H1 (cell line): Measurements from ENCODE around the gene OR2L13. TPM values are rescaled to one million over a fixed set of nuclear protein-coding genes. Genes with fewer than 3 reads are reported as not detected.

Experiments
- CTCF ChIA-PET: fragments of 300-600 bp; sonication (Branson Sonifier 250); formaldehyde crosslinking; loops from one replicate; lab custom pipeline; 2021; ENCODE audit not compliant: partially characterized antibody; lab: Charles Lee
- POLR2A ChIA-PET: fragments of 300-600 bp; sonication (Branson Sonifier 250); formaldehyde crosslinking; loops from one replicate; lab custom pipeline; 2021; ENCODE audit warnings: inconsistent platforms; ENCODE audit not compliant: partially characterized antibody; lab: Charles Lee
- DNase-seq, 2 experiments: peaks; one replicate each; pipeline versions ENCODE4 v3.0.0 to v3.0.0-alpha.2; 2010 to 2022; ENCODE audit warnings: low spot score in 2 of 2, low read depth in 1 of 2, mixed read lengths in 1 of 2
- FAIRE-seq: peaks from 2 replicates; lab custom pipeline; 2011; peaks lifted over from hg19 to GRCh38; lab: Jason Lieb, UNC
- H2AFZ ChIP-seq: 2 replicates; pipeline ENCODE4 v1.8.1; 2012; ENCODE audit warnings: low read length, inconsistent platforms
- H2AK5ac ChIP-seq: 2 replicates; pipeline ENCODE4 v1.6.1; 2013; ENCODE audit warnings: low read depth, low read length
- H2BK120ac ChIP-seq: replicated peaks from 2 replicates; pipeline ENCODE3; 2013; ENCODE audit warnings: low read depth, low read length, inconsistent platforms
- H2BK12ac ChIP-seq: 2 replicates; pipeline ENCODE4 v1.6.1; 2013; ENCODE audit warnings: low read depth, low read length
- H2BK15ac ChIP-seq: 2 replicates; pipeline ENCODE4 v1.6.1; 2013; ENCODE audit warnings: low read length
- H2BK20ac ChIP-seq: 2 replicates; pipeline ENCODE4 v1.6.1; 2013; ENCODE audit warnings: low read length
- H2BK5ac ChIP-seq: 2 replicates; pipeline ENCODE4 v1.6.1; 2013; ENCODE audit warnings: low read depth, low read length
- H3K14ac ChIP-seq: 2 replicates; pipeline ENCODE4 v1.6.1; 2013; ENCODE audit warnings: inconsistent platforms; ENCODE audit not compliant: insufficient read length
- H3K18ac ChIP-seq: 2 replicates; pipeline ENCODE4 v1.6.1; 2013; ENCODE audit warnings: low read length; ENCODE audit errors: extremely low read depth
- H3K23ac ChIP-seq: 2 replicates; pipeline ENCODE4 v1.6.1; 2013; ENCODE audit warnings: inconsistent platforms; ENCODE audit not compliant: insufficient read length
- H3K23me2 ChIP-seq: 2 replicates; pipeline ENCODE4 v1.6.1; 2013; ENCODE audit warnings: low read depth, low read length
- H3K27ac ChIP-seq: 2 replicates; pipeline ENCODE4 v1.6.1; 2011; ENCODE audit warnings: low read depth, low read length, inconsistent platforms
- H3K27me3 ChIP-seq, 4 experiments: replicated peaks in 1 of 4; 1 replicate in 1 of 4; 2 replicates in 3 of 4; pipeline versions ENCODE4 v1.6.1 to v1.8.1; 2011 to 2013; ENCODE audit warnings: low read length in 3 of 4, mild to moderate bottlenecking in 3 of 4, inconsistent platforms in 2 of 4, mixed read lengths in 2 of 4, moderate library complexity in 1 of 4; ENCODE audit not compliant: control insufficient read depth in 3 of 4, insufficient read depth in 3 of 4; ENCODE audit errors: extremely low read depth in 1 of 4
- H3K36me3 ChIP-seq, 4 experiments: 2 replicates each; pipeline versions ENCODE4 v1.6.1 to v1.8.1; 2011 to 2013; ENCODE audit warnings: mild to moderate bottlenecking in 4 of 4, low read length in 3 of 4, moderate library complexity in 2 of 4, control low read depth in 1 of 4, inconsistent platforms in 1 of 4; ENCODE audit not compliant: insufficient read depth in 4 of 4, control insufficient read depth in 2 of 4
- H3K4ac ChIP-seq: replicated peaks from 2 replicates; pipeline ENCODE3; 2013; ENCODE audit warnings: low read length, low read depth, mixed read lengths, inconsistent platforms; ENCODE audit not compliant: insufficient read length
- H3K4me1 ChIP-seq, 4 experiments: replicated peaks in 1 of 4; 1 replicate in 1 of 4; 2 replicates in 3 of 4; pipeline versions ENCODE4 v1.6.1 to v1.8.1; 2011 to 2013; ENCODE audit warnings: low read length in 3 of 4, inconsistent platforms in 2 of 4, mixed read lengths in 1 of 4; ENCODE audit not compliant: insufficient read depth in 4 of 4, control insufficient read depth in 3 of 4
- H3K4me2 ChIP-seq, 2 experiments: 2 replicates each; pipeline versions ENCODE4 v1.6.1 to v1.8.1; 2011 to 2013; ENCODE audit warnings: low read depth in 2 of 2, low read length in 2 of 2, control low read depth in 1 of 2, inconsistent platforms in 1 of 2, mild to moderate bottlenecking in 1 of 2; ENCODE audit not compliant: insufficient read depth in 1 of 2
- H3K4me3 ChIP-seq, 4 experiments: fragments of 200-600, 300-600 bp in 1 of 4; sonication (generic), shearing (Covaris generic), sonication (Bioruptor Twin) in 1 of 4; 2 replicates each; pipeline versions ENCODE4 v1.5.1 to v1.8.1; 2011 to 2016; ENCODE audit warnings: low read length in 4 of 4, low read depth in 3 of 4, control low read depth in 2 of 4, inconsistent platforms in 2 of 4, mild to moderate bottlenecking in 2 of 4, mixed read lengths in 1 of 4, moderate library complexity in 1 of 4; ENCODE audit not compliant: insufficient read depth in 2 of 4; ENCODE audit errors: extremely low read depth in 1 of 4
- H3K56ac ChIP-seq: replicated peaks from 2 replicates; pipeline ENCODE3; 2013; ENCODE audit warnings: low read depth, mild to moderate bottlenecking, mixed read lengths, low read length, inconsistent platforms; ENCODE audit not compliant: insufficient read length
- H3K79me1 ChIP-seq: 2 replicates; pipeline ENCODE4 v1.6.1; 2013; ENCODE audit warnings: low read depth, low read length, control low read depth
- H3K79me2 ChIP-seq, 2 experiments: 2 replicates each; pipeline versions ENCODE4 v1.6.1 to v1.8.1; 2012 to 2013; ENCODE audit warnings: low read length in 2 of 2, mild to moderate bottlenecking in 2 of 2, inconsistent platforms in 1 of 2; ENCODE audit not compliant: insufficient read depth in 2 of 2, control insufficient read depth in 1 of 2
- H3K9ac ChIP-seq, 4 experiments: replicated peaks in 1 of 4; 1 replicate in 1 of 4; 2 replicates in 3 of 4; pipeline versions ENCODE4 v1.6.1 to v1.8.1; 2011 to 2013; ENCODE audit warnings: low read depth in 3 of 4, low read length in 3 of 4, control low read depth in 2 of 4, mild to moderate bottlenecking in 2 of 4, moderate library complexity in 2 of 4, inconsistent platforms in 1 of 4; ENCODE audit errors: extremely low read depth in 1 of 4
- H3K9me3 ChIP-seq, 2 experiments: 2 replicates each; pipeline versions ENCODE4 v1.6.1 to v1.8.1; 2012 to 2013; ENCODE audit warnings: mild to moderate bottlenecking in 2 of 2, moderate library complexity in 2 of 2, control low read depth in 1 of 2, inconsistent platforms in 1 of 2, low read depth in 1 of 2, low read length in 1 of 2, mixed read lengths in 1 of 2; ENCODE audit not compliant: insufficient read depth in 2 of 2
- H4K20me1 ChIP-seq, 2 experiments: replicated peaks in 1 of 2; 2 replicates each; pipeline versions ENCODE3 to v1.8.1; 2011 to 2013; ENCODE audit warnings: inconsistent platforms in 2 of 2, low read length in 2 of 2, mild to moderate bottlenecking in 1 of 2; ENCODE audit not compliant: insufficient read depth in 2 of 2, control insufficient read depth in 1 of 2
- H4K5ac ChIP-seq: 2 replicates; pipeline ENCODE4 v1.6.1; 2013; ENCODE audit warnings: low read length, low read depth, mixed read lengths, inconsistent platforms; ENCODE audit not compliant: insufficient read length
- H4K8ac ChIP-seq: 2 replicates; pipeline ENCODE4 v1.8.0; 2013; ENCODE audit warnings: mild to moderate bottlenecking, moderate library complexity, low read length, inconsistent platforms; ENCODE audit not compliant: insufficient read depth; ENCODE audit errors: extremely low read depth
- H4K91ac ChIP-seq: replicated peaks from 2 replicates; pipeline ENCODE3; 2013; ENCODE audit warnings: low read length, mixed read lengths, inconsistent platforms; ENCODE audit not compliant: insufficient read length
- ATF2 ChIP-seq: IDR thresholded peaks from 2 replicates; pipeline ENCODE4 v1.6.1; 2012; ENCODE audit warnings: low read length, inconsistent platforms
- CREB1 ChIP-seq: IDR thresholded peaks from 2 replicates; pipeline ENCODE4 v1.6.1; 2012; ENCODE audit warnings: inconsistent platforms
- JUN ChIP-seq: IDR thresholded peaks from 2 replicates; pipeline ENCODE4 v1.6.1; 2011; ENCODE audit warnings: low read depth, mild to moderate bottlenecking, improper control_type of control experiment, low read length
- KDM1A ChIP-seq: fragments of 200-600, 300-600 bp; sonication (generic); IDR thresholded peaks from 2 replicates; pipeline ENCODE4 v1.7.1; 2016; ENCODE audit warnings: mild to moderate bottlenecking, low read length, borderline replicate concordance
- KDM5A ChIP-seq: fragments of 200-600 bp; IDR thresholded peaks from 2 replicates; pipeline ENCODE4 v1.7.1; 2012; ENCODE audit warnings: mild to moderate bottlenecking, low read length, inconsistent platforms, mixed read lengths
- POU5F1 ChIP-seq: IDR thresholded peaks from 2 replicates; pipeline ENCODE4 v1.6.1; 2011; ENCODE audit warnings: low read depth, mild to moderate bottlenecking, low read length, moderate library complexity
- RAD21 ChIP-seq, 2 experiments: IDR thresholded peaks in 1 of 2; conservative IDR thresholded peaks in 1 of 2; 2 replicates each; pipeline ENCODE4 v1.6.1; 2011; ENCODE audit warnings: low read depth in 2 of 2, low read length in 2 of 2, improper control_type of control experiment in 1 of 2, inconsistent platforms in 1 of 2, mild to moderate bottlenecking in 1 of 2, moderate library complexity in 1 of 2
- RXRA ChIP-seq: IDR thresholded peaks from 2 replicates; pipeline ENCODE4 v1.6.1; 2011; ENCODE audit warnings: low read depth, mild to moderate bottlenecking, low read length, moderate library complexity; ENCODE audit not compliant: insufficient read depth
- SUZ12 ChIP-seq: fragments of 200-600 bp; sonication (generic); IDR thresholded peaks from 2 replicates; pipeline ENCODE4 v1.6.1; 2012; ENCODE audit warnings: mild to moderate bottlenecking, inconsistent platforms, low read length, moderate library complexity, mixed read lengths
- TCF12 ChIP-seq: IDR thresholded peaks from 2 replicates; pipeline ENCODE4 v1.6.1; 2011; ENCODE audit warnings: low read depth, mild to moderate bottlenecking, low read length
- TEAD4 ChIP-seq: IDR thresholded peaks from 2 replicates; pipeline ENCODE4 v1.6.1; 2012; ENCODE audit warnings: low read depth, low read length, inconsistent platforms, mixed read lengths
- YY1 ChIP-seq: IDR thresholded peaks from 2 replicates; pipeline ENCODE4 v1.6.1; 2011; ENCODE audit warnings: low read depth, mild to moderate bottlenecking, low read length
- WGBS, 2 experiments: shearing (Covaris generic) in 1 of 2; methylation state at CpG; one replicate each; pipeline versions ENCODE4 v1.1.6 to v1.1.7; 2013 to 2015; ENCODE audit warnings: low lambda C conversion rate in 2 of 2, mixed read lengths in 2 of 2, inconsistent platforms in 1 of 2, low coverage in 1 of 2, missing lambda C conversion rate in 1 of 2; ENCODE audit not compliant: insufficient replicate concordance in 2 of 2, insufficient coverage in 1 of 2, insufficient read length in 1 of 2; ENCODE audit errors: extremely low coverage in 1 of 2, missing lambda C conversion rate in 1 of 2; 5-methylcytosine and 5-hydroxymethylcytosine counted together
- polyA plus RNA-seq, 7 experiments: library from polyadenylated mRNA; depleted of rRNA in 3 of 7; stranded (reverse) in 5 of 7; unstranded in 2 of 7; fragments of >200 nt in 5 of 7; fragments of 200-250 nt in 2 of 7; gene quantifications; 1 replicate in 5 of 7; 2 replicates in 1 of 7; 4 replicates in 1 of 7; pipeline versions ENCODE4 v1.2.1 to v1.2.3, GENCODE V29; 2011 to 2013; ENCODE audit warnings: missing spikeins in 2 of 7, mixed read lengths in 2 of 7
- total RNA-seq: library from RNA; stranded (reverse); fragmentation: NEBNext Ultra II Directional; extraction: Animal tissue kit (Norgen Biotek cat#: 25700); gene quantifications from 2 replicates; pipeline ENCODE4 v1.2.1, GENCODE V29; 2021

The OR2L13 gene
- total and polyA plus RNA-seq, 2 of the 8 experiments (the other 6 are each of a cell fraction or from before 2014, with no cell fraction given), result not detected

GRCh38 chr1:248111157-248111556 is 16.2 kb downstream of the OR2L13 start:
- Histone ChIP-seq H3K9me3 (peaks cover 62 to 64% of the 10 kb centered on the region in 2 experiments), H2BK5ac (no peak overlapping the region), H3K36me3 (no peaks in the 10 kb centered on the region), H3K4ac (no peak overlapping the region), H2BK12ac (no peak overlapping the region), H3K14ac (no peak overlapping the region), H3K4me2 (no peak overlapping the region), H4K8ac (no peak overlapping the region), H2BK20ac (no peak overlapping the region), H2AK5ac (no peak overlapping the region), H3K23me2 (no peaks in the 10 kb centered on the region; the same call in 1 of the 2 replicates), H3K23ac (no peak overlapping the region), H4K91ac (no peak overlapping the region), H3K9ac (no peak overlapping the region), H3K27ac (no peak overlapping the region), H2BK120ac (no peak overlapping the region), H3K27me3 (no peaks in the 10 kb centered on the region), H4K5ac (no peak overlapping the region), H3K79me1 (no peaks in the 10 kb centered on the region), H2BK15ac (no peak overlapping the region), H4K20me1 (no peaks in the 10 kb centered on the region), H3K56ac (no peak overlapping the region), H3K4me3 (no peak overlapping the region), H2AFZ (no peak overlapping the region), H3K79me2 (no peaks in the 10 kb centered on the region), H3K4me1 (no peaks in the 10 kb centered on the region), H3K18ac (no peak overlapping the region)
- 73% methylated on average over 5 of the region's 5 CpGs; no CpG with 5 or more reads in 1 of the 2 experiments for WGBS, 2 experiments
- ChIA-PET POLR2A (no interaction called here), CTCF (no interaction called here)
- no peak for TF ChIP-seq KDM5A
- no peak for TF ChIP-seq KDM1A
- TF ChIP-seq RAD21 (IDR thresholded peaks at IDR 0.05 in 1 of 2, conservative IDR thresholded peaks at IDR 0.05 in 1 of 2; ENCODE audit: low read depth in 2 of 2, low read length in 2 of 2), result no peak
- no peak for TF ChIP-seq YY1
- TF ChIP-seq JUN, result no peak
- no peak for TF ChIP-seq ATF2
- no peak for TF ChIP-seq TCF12
- TF ChIP-seq CREB1, result no peak
- TF ChIP-seq TEAD4, result no peak
- TF ChIP-seq POU5F1, result no peak
- TF ChIP-seq SUZ12, result no peak
- TF ChIP-seq RXRA, result no peak
- DNase-seq (no peak), FAIRE-seq (no peak)
